Testis (tissue), 3 donors: Measurements from ENCODE around the gene MDFIC. TPM values are rescaled to one million over a fixed set of nuclear protein-coding genes. Genes with fewer than 3 reads are reported as not detected.

Experiments used
- DNase-seq: peaks from one replicate; pipeline ENCODE4 v3.0.0-alpha.2; 2019
- H3K27ac ChIP-seq, 2 donors: fragments of 200-600 bp; sonication (generic); one replicate each; pipeline ENCODE4 v1.5.1; 2019
- H3K27me3 ChIP-seq: fragments of 200-600 bp; sonication (generic); one replicate; pipeline ENCODE4 v1.5.1; 2019
- H3K36me3 ChIP-seq: fragments of 200-600 bp; sonication (generic); one replicate; pipeline ENCODE4 v1.5.1; 2017; ENCODE audit warnings: low read depth; ENCODE audit errors: missing control alignments
- H3K4me1 ChIP-seq: fragments of 200-600 bp; sonication (generic); one replicate; pipeline ENCODE4 v1.5.1; 2019
- H3K4me3 ChIP-seq, 2 donors: fragments of 200-600 bp; sonication (generic); one replicate each; pipeline ENCODE4 v1.5.1; 2017 to 2019
- H3K9me3 ChIP-seq: fragments of 200-600 bp; sonication (generic); one replicate; pipeline ENCODE4 v1.5.1; 2017
- CTCF ChIP-seq, 3 experiments: fragments of 450-650 bp in 2 of 3; fragments of 200-600 bp in 1 of 3; sonication (generic) in 1 of 3; IDR thresholded peaks; one replicate each; pipeline ENCODE4 v1.5.1; 2016 to 2019; ENCODE audit warnings: antibody characterized with exemption in 3 of 3, mild to moderate bottlenecking in 2 of 3, moderate library complexity in 1 of 3
- POLR2A ChIP-seq: fragments of 450-650 bp; IDR thresholded peaks from one replicate; pipeline ENCODE4 v1.6.1; 2017; ENCODE audit warnings: antibody characterized with exemption, mild to moderate bottlenecking, moderate library complexity
- WGBS, 2 donors: methylation state at CpG; one replicate each; pipeline ENCODE4 v1.1.5; 2018; 5-methylcytosine and 5-hydroxymethylcytosine counted together
- intact Hi-C: fragments of 100-400 bp; cut with DNase I; formaldehyde crosslinking; loops from one replicate; pipeline ENCODE4 v1.15.1; 2023; ENCODE audit warnings: low total_unique reads
- polyA plus RNA-seq: library from polyadenylated mRNA; stranded (reverse); fragments of 350-450 nt; fragmentation: Illumina TruSeq; extraction: RNeasy Lipid Tissue Mini Kit (QIAGEN cat#74804); gene quantifications from one replicate; pipeline ENCODE4 v1.2.3, GENCODE V29; 2014; ENCODE audit warnings: low read depth, low replicate concordance; ENCODE audit not compliant: insufficient read depth
- total RNA-seq, 2 donors: library from RNA; depleted of rRNA; stranded (reverse); fragments of >200 nt; gene quantifications; one replicate each; pipeline ENCODE4 v1.2.3, GENCODE V29; 2016

Gene MDFIC
- total and polyA plus RNA-seq, 3 donors from 2014 or later, result 5.8 to 7.6 (median 6.1) TPM

GRCh38 chr7:114988026-114988425, 66.1 kb downstream of the MDFIC start:
- DNase-seq, result no peak
- no peak overlapping the region for H3K27ac ChIP-seq
- 75 to 88% methylated on average over 1 of the region's 1 CpG for WGBS, 2 donors
- H3K4me3 ChIP-seq, result no peak overlapping the region
- TF ChIP-seq CTCF (IDR thresholded peaks at IDR 0.05) (no peak), POLR2A (no peak)
- intact Hi-C loops, result no loop called here
- H3K9me3 ChIP-seq, result no peaks in the 10 kb centered on the region
- H3K4me1 ChIP-seq, result no peaks in the 10 kb centered on the region
- H3K36me3 ChIP-seq, result no peaks in the 10 kb centered on the region
- H3K27me3 ChIP-seq, result no peaks in the 10 kb centered on the region

- TF ChIP-seq POLR2A, result no peak
- TF ChIP-seq CTCF (IDR thresholded peaks at IDR 0.05), result no peak
- H3K4me3 ChIP-seq, result no peak overlapping the region
- H3K27ac ChIP-seq, result no peak overlapping the region
- no peak for DNase-seq
- H3K9me3 ChIP-seq, result no peaks in the 10 kb centered on the region
- 48 to 64% methylated on average over 2 of the region's 2 CpGs for WGBS, 2 donors
- H3K36me3 ChIP-seq, result no peaks in the 10 kb centered on the region
- no peaks in the 10 kb centered on the region for H3K4me1 ChIP-seq
- no peaks in the 10 kb centered on the region for H3K27me3 ChIP-seq
- intact Hi-C loops, result no loop called here
These were observed 67.0 kb downstream of the MDFIC start for GRCh38 chr7:114988755-114989375.

- no peaks in the 10 kb centered on the region for H3K4me1 ChIP-seq
- H3K4me3 ChIP-seq, result no peak overlapping the region
- H3K36me3 ChIP-seq, result no peaks in the 10 kb centered on the region
- 93 to 94% methylated on average over 5 of the region's 5 CpGs for WGBS, 2 donors
- H3K27ac ChIP-seq, result no peak overlapping the region
- intact Hi-C loops, result no loop called here
- no peaks in the 10 kb centered on the region for H3K9me3 ChIP-seq
- DNase-seq, result no peak
- TF ChIP-seq POLR2A, result no peak
- TF ChIP-seq CTCF (IDR thresholded peaks at IDR 0.05), result no peak
- no peaks in the 10 kb centered on the region for H3K27me3 ChIP-seq
These were observed 67.6 kb downstream of the MDFIC start for GRCh38 chr7:114989531-114989930.

- TF ChIP-seq POLR2A, result no peak
- no peak for TF ChIP-seq CTCF (IDR thresholded peaks at IDR 0.05)
- 89 to 92% methylated on average over 6 of the region's 6 CpGs for WGBS, 2 donors
- no peaks in the 10 kb centered on the region for H3K36me3 ChIP-seq
- H3K4me1 ChIP-seq, result no peaks in the 10 kb centered on the region
- intact Hi-C loops, result no loop called here
- no peaks in the 10 kb centered on the region for H3K27me3 ChIP-seq
- no peak overlapping the region for H3K4me3 ChIP-seq
- DNase-seq, result no peak
- H3K9me3 ChIP-seq, result no peaks in the 10 kb centered on the region
- no peak overlapping the region for H3K27ac ChIP-seq
These were observed 75.9 kb downstream of the MDFIC start for GRCh38 chr7:114997487-114998404.
